Right lobe of liver (tissue), 6 donors: ENCODE data around the gene GNAZ. TPM values are rescaled to one million over a fixed set of nuclear protein-coding genes. Genes with fewer than 3 reads are reported as not detected.

Experiments used
- ATAC-seq, 4 donors: fragments of 200-7000 bp; cut with Tn5 transposase; one replicate each; pipeline ENCODE4 v1.9.1; 2020; ENCODE audit warnings: mild to moderate bottlenecking in 4 of 4, moderate library complexity in 4 of 4
- DNase-seq, 3 donors: peaks; one replicate each; pipeline ENCODE4 v3.0.0-alpha.2; 2020
- H3K27ac ChIP-seq, 3 donors: fragments of 200-600 bp; one replicate each; pipeline ENCODE4 v1.8.0; 2022
- H3K27me3 ChIP-seq, 2 donors: fragments of 200-600 bp; one replicate each; pipeline ENCODE4 v1.8.0; 2022
- H3K36me3 ChIP-seq, 4 donors: fragments of 200-600 bp; sonication (generic) in 1 of 4; one replicate each; pipeline versions ENCODE4 v1.5.1 to v1.8.0; 2017 to 2022; ENCODE audit warnings: control low read depth in 1 of 4
- H3K4me1 ChIP-seq, 4 donors: fragments of 200-600 bp; sonication (generic) in 1 of 4; one replicate each; pipeline versions ENCODE4 v1.5.1 to v1.8.0; 2017 to 2022; ENCODE audit warnings: control low read depth in 1 of 4
- H3K4me3 ChIP-seq, 3 donors: fragments of 200-600 bp; one replicate each; pipeline ENCODE4 v1.8.0; 2022
- H3K9me3 ChIP-seq, 4 donors: fragments of 200-600 bp; sonication (generic) in 1 of 4; one replicate each; pipeline versions ENCODE4 v1.5.1 to v1.8.0; 2017 to 2022; ENCODE audit warnings: control low read depth in 1 of 4
- CTCF ChIP-seq, 4 donors: fragments of 200-600 bp in 3 of 4; fragments of 450-650 bp in 1 of 4; IDR thresholded peaks; one replicate each; pipeline versions ENCODE4 v1.5.1 to v1.8.0; 2016 to 2022; ENCODE audit warnings: antibody characterized with exemption in 4 of 4, mild to moderate bottlenecking in 2 of 4
- POLR2A ChIP-seq: fragments of 450-650 bp; IDR thresholded peaks from one replicate; pipeline ENCODE4 v1.6.1; 2017; ENCODE audit warnings: antibody characterized with exemption, mild to moderate bottlenecking
- WGBS: methylation state at CpG from one replicate; pipeline ENCODE4 v1.1.6; 2018; ENCODE audit warnings: low coverage, low lambda C conversion rate; ENCODE audit not compliant: insufficient coverage; ENCODE audit errors: missing lambda C conversion rate; 5-methylcytosine and 5-hydroxymethylcytosine counted together
- intact Hi-C, 2 donors: fragments of 100-400 bp; cut with DNase I; formaldehyde crosslinking; loops; one replicate each; pipeline versions ENCODE4 v1.11.2 to v1.14.1; 2022
- total RNA-seq, 6 experiments: library from RNA; depleted of rRNA in 2 of 6; stranded (reverse); fragments of >200 nt in 2 of 6; fragmentation: NEBNext Ultra II Directional in 3 of 6; extraction: Animal tissue kit (Norgen Biotek cat#: 25700) in 3 of 6; gene quantifications; one replicate each; pipeline versions ENCODE4 v1.1.0 to v1.2.4, GENCODE V29; 2016 to 2023
- donor health status: DM: no; HTN: yes; CAD: no.
- donor health status: DM: no; HTN: no; CAD: no.
- donor health status: DM: no; HTN: no; CAD: no.
- donor health status: DM: no; HTN: yes; CAD: no.
- donor health status: DM: no; HTN: yes; CAD: no.

GNAZ gene
- total RNA-seq, 6 experiments from 2014 or later: 0.15 to 1.5 (median 0.53) TPM

- intact Hi-C loops: no loop called here
- no peak for TF ChIP-seq CTCF (IDR thresholded peaks at IDR 0.05)
- TF ChIP-seq POLR2A: no peak
- H3K27ac ChIP-seq: no peak overlapping the region
- no peaks in the 10 kb centered on the region for H3K27me3 ChIP-seq
- H3K4me1 ChIP-seq: no peaks in the 10 kb centered on the region
- H3K9me3 ChIP-seq: no peaks in the 10 kb centered on the region
- H3K36me3 ChIP-seq: no peaks in the 10 kb centered on the region
- WGBS: 75% methylated on average over 2 of the region's 9 CpGs
- DNase-seq (peak in 2 of 3 donors; percentile 31), ATAC-seq (no peak)
- no peak overlapping the region for H3K4me3 ChIP-seq
Measured at GRCh38 chr22:23060612-23061400, 9.5 kb upstream of the GNAZ start.

GRCh38 chr22:23061471-23062280 lies 8.6 kb upstream of the GNAZ start:
- TF ChIP-seq POLR2A (no peak), CTCF (IDR thresholded peaks at IDR 0.05) (no peak)
- 100% methylated on average over 1 of the region's 16 CpGs for WGBS
- no peaks in the 10 kb centered on the region for H3K36me3 ChIP-seq
- ATAC-seq: no peak
- no peaks in the 10 kb centered on the region for H3K27me3 ChIP-seq
- no peak overlapping the region for H3K4me3 ChIP-seq
- H3K27ac ChIP-seq: no peak overlapping the region
- no peaks in the 10 kb centered on the region for H3K9me3 ChIP-seq
- no peaks in the 10 kb centered on the region for H3K4me1 ChIP-seq
- DNase-seq: peak in 2 of 3 donors; percentile 31 to 39
- intact Hi-C loops: no loop called here

GRCh38 chr22:23062616-23063538 lies 7.4 kb upstream of the GNAZ start:
- TF ChIP-seq CTCF (IDR thresholded peaks at IDR 0.05) (no peak), POLR2A (no peak)
- H3K4me1 ChIP-seq: no peaks in the 10 kb centered on the region
- DNase-seq (peak in 1 of 3 donors; percentile 24), ATAC-seq (no peak)
- H3K27me3 ChIP-seq: no peaks in the 10 kb centered on the region
- intact Hi-C loops: no loop called here
- no peaks in the 10 kb centered on the region for H3K9me3 ChIP-seq
- no peak overlapping the region for H3K4me3 ChIP-seq
- WGBS: 93% methylated on average over 4 of the region's 12 CpGs
- H3K36me3 ChIP-seq: no peaks in the 10 kb centered on the region
- H3K27ac ChIP-seq: no peak overlapping the region
